GM23338 (cell line): Measurements from ENCODE around the gene ITPRIPL2.

Experiments used
- EZH2 ChIP-seq: fragments of 200-600 bp; sonication (generic); IDR thresholded peaks from one replicate; pipeline ENCODE4 v1.8.0; 2017; ENCODE audit warnings: antibody characterized with exemption, mild to moderate bottlenecking, low read depth; ENCODE audit not compliant: unreplicated experiment
- NANOG ChIP-seq: IDR thresholded peaks from 2 replicates; pipeline ENCODE4 v1.6.1; 2016; ENCODE audit warnings: antibody characterized with exemption, borderline replicate concordance
- POLR2AphosphoS5 ChIP-seq: IDR thresholded peaks from 2 replicates; pipeline ENCODE4 v1.6.1; 2016; ENCODE audit warnings: antibody characterized with exemption, low read depth
- ZNF331 ChIP-seq: fragments of 250-450 bp; sonication (Bioruptor Pico); IDR thresholded peaks from 2 replicates; pipeline ENCODE4 v1.5.0; 2020; ENCODE audit warnings: low read depth, mild to moderate bottlenecking, moderate library complexity
- TF ChIP-seq, protein P1 (sequence below), 2 experiments: fragments of 200-600 bp in 1 of 2; sonication (generic) in 1 of 2; conservative IDR thresholded peaks; 2 replicates each; pipeline versions ENCODE4 v1.5.1 to v1.6.1; 2016 to 2017; ENCODE audit warnings: antibody characterized with exemption in 2 of 2, low read depth in 2 of 2, mild to moderate bottlenecking in 2 of 2, moderate library complexity in 1 of 2
- TF ChIP-seq, protein P2 (sequence below): IDR thresholded peaks from one replicate; pipeline ENCODE4 v1.6.1; 2018; ENCODE audit warnings: antibody characterized with exemption; ENCODE audit not compliant: unreplicated experiment

DNA sequence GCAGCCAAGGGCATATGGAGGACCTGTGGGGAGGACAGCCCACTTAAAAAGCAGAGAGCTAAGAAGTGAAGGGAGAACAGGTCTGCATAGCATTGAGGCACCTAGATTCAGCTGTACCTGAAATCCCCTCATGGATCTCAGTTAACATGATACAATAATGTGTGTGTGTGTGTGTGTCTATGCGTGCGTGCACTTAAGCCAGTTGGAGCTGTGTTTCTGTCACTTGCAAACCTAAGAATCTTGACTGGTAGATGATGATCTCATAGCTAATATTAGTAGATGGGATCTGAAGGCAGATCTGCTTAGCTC is 1.7 kb upstream of the ITPRIPL2 start:
- TF ChIP-seq EZH2 (no peak), NANOG (no peak), ZNF331 (CRISPR knock-in tag) (no peak), POLR2AphosphoS5 (no peak)
- TF ChIP-seq, protein P1, sequence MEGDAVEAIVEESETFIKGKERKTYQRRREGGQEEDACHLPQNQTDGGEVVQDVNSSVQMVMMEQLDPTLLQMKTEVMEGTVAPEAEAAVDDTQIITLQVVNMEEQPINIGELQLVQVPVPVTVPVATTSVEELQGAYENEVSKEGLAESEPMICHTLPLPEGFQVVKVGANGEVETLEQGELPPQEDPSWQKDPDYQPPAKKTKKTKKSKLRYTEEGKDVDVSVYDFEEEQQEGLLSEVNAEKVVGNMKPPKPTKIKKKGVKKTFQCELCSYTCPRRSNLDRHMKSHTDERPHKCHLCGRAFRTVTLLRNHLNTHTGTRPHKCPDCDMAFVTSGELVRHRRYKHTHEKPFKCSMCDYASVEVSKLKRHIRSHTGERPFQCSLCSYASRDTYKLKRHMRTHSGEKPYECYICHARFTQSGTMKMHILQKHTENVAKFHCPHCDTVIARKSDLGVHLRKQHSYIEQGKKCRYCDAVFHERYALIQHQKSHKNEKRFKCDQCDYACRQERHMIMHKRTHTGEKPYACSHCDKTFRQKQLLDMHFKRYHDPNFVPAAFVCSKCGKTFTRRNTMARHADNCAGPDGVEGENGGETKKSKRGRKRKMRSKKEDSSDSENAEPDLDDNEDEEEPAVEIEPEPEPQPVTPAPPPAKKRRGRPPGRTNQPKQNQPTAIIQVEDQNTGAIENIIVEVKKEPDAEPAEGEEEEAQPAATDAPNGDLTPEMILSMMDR (conservative IDR thresholded peaks at IDR 0.05; ENCODE audit: low read depth in 2 of 2): no peak
- TF ChIP-seq, protein P2, sequence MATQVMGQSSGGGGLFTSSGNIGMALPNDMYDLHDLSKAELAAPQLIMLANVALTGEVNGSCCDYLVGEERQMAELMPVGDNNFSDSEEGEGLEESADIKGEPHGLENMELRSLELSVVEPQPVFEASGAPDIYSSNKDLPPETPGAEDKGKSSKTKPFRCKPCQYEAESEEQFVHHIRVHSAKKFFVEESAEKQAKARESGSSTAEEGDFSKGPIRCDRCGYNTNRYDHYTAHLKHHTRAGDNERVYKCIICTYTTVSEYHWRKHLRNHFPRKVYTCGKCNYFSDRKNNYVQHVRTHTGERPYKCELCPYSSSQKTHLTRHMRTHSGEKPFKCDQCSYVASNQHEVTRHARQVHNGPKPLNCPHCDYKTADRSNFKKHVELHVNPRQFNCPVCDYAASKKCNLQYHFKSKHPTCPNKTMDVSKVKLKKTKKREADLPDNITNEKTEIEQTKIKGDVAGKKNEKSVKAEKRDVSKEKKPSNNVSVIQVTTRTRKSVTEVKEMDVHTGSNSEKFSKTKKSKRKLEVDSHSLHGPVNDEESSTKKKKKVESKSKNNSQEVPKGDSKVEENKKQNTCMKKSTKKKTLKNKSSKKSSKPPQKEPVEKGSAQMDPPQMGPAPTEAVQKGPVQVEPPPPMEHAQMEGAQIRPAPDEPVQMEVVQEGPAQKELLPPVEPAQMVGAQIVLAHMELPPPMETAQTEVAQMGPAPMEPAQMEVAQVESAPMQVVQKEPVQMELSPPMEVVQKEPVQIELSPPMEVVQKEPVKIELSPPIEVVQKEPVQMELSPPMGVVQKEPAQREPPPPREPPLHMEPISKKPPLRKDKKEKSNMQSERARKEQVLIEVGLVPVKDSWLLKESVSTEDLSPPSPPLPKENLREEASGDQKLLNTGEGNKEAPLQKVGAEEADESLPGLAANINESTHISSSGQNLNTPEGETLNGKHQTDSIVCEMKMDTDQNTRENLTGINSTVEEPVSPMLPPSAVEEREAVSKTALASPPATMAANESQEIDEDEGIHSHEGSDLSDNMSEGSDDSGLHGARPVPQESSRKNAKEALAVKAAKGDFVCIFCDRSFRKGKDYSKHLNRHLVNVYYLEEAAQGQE: no peak
